Measurements from ENCODE around the gene ZNF688.

Gene ZNF688

GRCh38 chr16:30521476-30521872, 50.0 kb downstream of the ZNF688 start:
- no peak for ATAC-seq
- no peak for TF ChIP-seq PATZ1 (CRISPR knock-in tag; IDR thresholded peaks at IDR 0.05; ENCODE audit: borderline replicate concordance)
- TF ChIP-seq CSDC2 (CRISPR knock-in tag; IDR thresholded peaks at IDR 0.05) = no peak
- TF ChIP-seq, protein P1, sequence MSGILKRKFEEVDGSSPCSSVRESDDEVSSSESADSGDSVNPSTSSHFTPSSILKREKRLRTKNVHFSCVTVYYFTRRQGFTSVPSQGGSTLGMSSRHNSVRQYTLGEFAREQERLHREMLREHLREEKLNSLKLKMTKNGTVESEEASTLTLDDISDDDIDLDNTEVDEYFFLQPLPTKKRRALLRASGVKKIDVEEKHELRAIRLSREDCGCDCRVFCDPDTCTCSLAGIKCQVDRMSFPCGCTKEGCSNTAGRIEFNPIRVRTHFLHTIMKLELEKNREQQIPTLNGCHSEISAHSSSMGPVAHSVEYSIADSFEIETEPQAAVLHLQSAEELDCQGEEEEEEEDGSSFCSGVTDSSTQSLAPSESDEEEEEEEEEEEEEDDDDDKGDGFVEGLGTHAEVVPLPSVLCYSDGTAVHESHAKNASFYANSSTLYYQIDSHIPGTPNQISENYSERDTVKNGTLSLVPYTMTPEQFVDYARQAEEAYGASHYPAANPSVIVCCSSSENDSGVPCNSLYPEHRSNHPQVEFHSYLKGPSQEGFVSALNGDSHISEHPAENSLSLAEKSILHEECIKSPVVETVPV (CRISPR knock-in tag; IDR thresholded peaks at IDR 0.05) = no peak
- TF ChIP-seq OSR1 (CRISPR knock-in tag; IDR thresholded peaks at IDR 0.05) = no peak
- TF ChIP-seq TCF4 (CRISPR knock-in tag; IDR thresholded peaks at IDR 0.05; ENCODE audit: borderline replicate concordance) = no peak
- no peak for TF ChIP-seq ZNF565 (CRISPR knock-in tag; conservative IDR thresholded peaks at IDR 0.05; ENCODE audit: low read depth)
- no peak for TF ChIP-seq ZFP3 (CRISPR knock-in tag; IDR thresholded peaks at IDR 0.05)
- TF ChIP-seq ESRRG (CRISPR knock-in tag; IDR thresholded peaks at IDR 0.05) = no peak
- TF ChIP-seq BACH2 (CRISPR knock-in tag; IDR thresholded peaks at IDR 0.05; ENCODE audit: borderline replicate concordance) = no peak
- TF ChIP-seq PPARA (CRISPR knock-in tag; IDR thresholded peaks at IDR 0.05; ENCODE audit: borderline replicate concordance) = no peak
- TF ChIP-seq ISL1 (CRISPR knock-in tag; IDR thresholded peaks at IDR 0.05) = no peak
- TF ChIP-seq, protein P2, sequence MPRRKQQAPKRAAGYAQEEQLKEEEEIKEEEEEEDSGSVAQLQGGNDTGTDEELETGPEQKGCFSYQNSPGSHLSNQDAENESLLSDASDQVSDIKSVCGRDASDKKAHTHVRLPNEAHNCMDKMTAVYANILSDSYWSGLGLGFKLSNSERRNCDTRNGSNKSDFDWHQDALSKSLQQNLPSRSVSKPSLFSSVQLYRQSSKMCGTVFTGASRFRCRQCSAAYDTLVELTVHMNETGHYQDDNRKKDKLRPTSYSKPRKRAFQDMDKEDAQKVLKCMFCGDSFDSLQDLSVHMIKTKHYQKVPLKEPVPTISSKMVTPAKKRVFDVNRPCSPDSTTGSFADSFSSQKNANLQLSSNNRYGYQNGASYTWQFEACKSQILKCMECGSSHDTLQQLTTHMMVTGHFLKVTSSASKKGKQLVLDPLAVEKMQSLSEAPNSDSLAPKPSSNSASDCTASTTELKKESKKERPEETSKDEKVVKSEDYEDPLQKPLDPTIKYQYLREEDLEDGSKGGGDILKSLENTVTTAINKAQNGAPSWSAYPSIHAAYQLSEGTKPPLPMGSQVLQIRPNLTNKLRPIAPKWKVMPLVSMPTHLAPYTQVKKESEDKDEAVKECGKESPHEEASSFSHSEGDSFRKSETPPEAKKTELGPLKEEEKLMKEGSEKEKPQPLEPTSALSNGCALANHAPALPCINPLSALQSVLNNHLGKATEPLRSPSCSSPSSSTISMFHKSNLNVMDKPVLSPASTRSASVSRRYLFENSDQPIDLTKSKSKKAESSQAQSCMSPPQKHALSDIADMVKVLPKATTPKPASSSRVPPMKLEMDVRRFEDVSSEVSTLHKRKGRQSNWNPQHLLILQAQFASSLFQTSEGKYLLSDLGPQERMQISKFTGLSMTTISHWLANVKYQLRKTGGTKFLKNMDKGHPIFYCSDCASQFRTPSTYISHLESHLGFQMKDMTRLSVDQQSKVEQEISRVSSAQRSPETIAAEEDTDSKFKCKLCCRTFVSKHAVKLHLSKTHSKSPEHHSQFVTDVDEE (CRISPR knock-in tag; IDR thresholded peaks at IDR 0.05) = no peak
- TF ChIP-seq RARB (CRISPR knock-in tag; IDR thresholded peaks at IDR 0.05) = no peak
- TF ChIP-seq ZFP30 (CRISPR knock-in tag; IDR thresholded peaks at IDR 0.05) = no peak
- no peak for TF ChIP-seq ZNF8 (CRISPR knock-in tag; IDR thresholded peaks at IDR 0.05)
- no peak for TF ChIP-seq ZNF70 (CRISPR knock-in tag; IDR thresholded peaks at IDR 0.05)
- TF ChIP-seq GLIS3 (CRISPR knock-in tag; IDR thresholded peaks at IDR 0.05) = no peak
